ENCODE results near the gene RFTN1. TPM values are rescaled to one million over a fixed set of nuclear protein-coding genes. Genes with fewer than 3 reads are reported as not detected.

The RFTN1 gene
- total and polyA plus RNA-seq, 2 donors from 2014 or later = 15.3 to 34.1 TPM

- Histone ChIP-seq H3K27ac (ENCODE audit: low read depth in 2 of 2, low read length in 2 of 2) (no peak overlapping the region), H3K27me3 (ENCODE audit: control insufficient read depth, insufficient read depth, low read length) (no peaks in the 10 kb centered on the region), H3K4me1 (ENCODE audit: control insufficient read depth in 2 of 3, insufficient read depth in 2 of 3, low read depth in 1 of 3, low read length in 3 of 3) (peaks cover 0 to 3% (median 0%) of the 10 kb centered on the region in 3 donors), H3K9ac (ENCODE audit: low read length in 3 of 3) (no peak overlapping the region), H3K4me3 (ENCODE audit: low read length in 3 of 3) (no peak overlapping the region), H3K36me3 (ENCODE audit: control insufficient read depth in 2 of 3, insufficient read depth in 3 of 3, low read length in 3 of 3) (no peaks in the 10 kb centered on the region), H3K9me3 (ENCODE audit: control insufficient read depth in 2 of 3, insufficient read depth in 1 of 3, low read length in 3 of 3) (no peaks in the 10 kb centered on the region)
- intact Hi-C loops (cut with DNase I) = no loop called here
- TF ChIP-seq CTCF (IDR thresholded peaks at IDR 0.05; ENCODE audit: borderline replicate concordance, extremely low read depth, insufficient read depth) = no peak
- DNase-seq (no peak), FAIRE-seq (no peak)
Observed at GRCh38 chr3:16382845-16383244, 130.7 kb downstream of the RFTN1 start.

GRCh38 chr3:16381426-16381825 is 132.1 kb downstream of the RFTN1 start:
- no peak overlapping the region for H3K27ac ChIP-seq (ENCODE audit: low read depth in 2 of 2, low read length in 2 of 2)
- no peak for TF ChIP-seq CTCF (IDR thresholded peaks at IDR 0.05; ENCODE audit: borderline replicate concordance, extremely low read depth, insufficient read depth)
- H3K4me1 ChIP-seq (ENCODE audit: control insufficient read depth in 2 of 3, insufficient read depth in 2 of 3, low read depth in 1 of 3, low read length in 3 of 3) = no peaks in the 10 kb centered on the region
- no peak for FAIRE-seq
- H3K27me3 ChIP-seq (ENCODE audit: control insufficient read depth, insufficient read depth, low read length) = no peaks in the 10 kb centered on the region
- no peak overlapping the region for H3K4me3 ChIP-seq (ENCODE audit: low read length in 3 of 3)
- intact Hi-C loops (cut with DNase I) = no loop called here
- DNase-seq = no peak
- no peaks in the 10 kb centered on the region for H3K9me3 ChIP-seq (ENCODE audit: control insufficient read depth in 2 of 3, insufficient read depth in 1 of 3, low read length in 3 of 3)
- H3K36me3 ChIP-seq (ENCODE audit: control insufficient read depth in 2 of 3, insufficient read depth in 3 of 3, low read length in 3 of 3) = no peaks in the 10 kb centered on the region
- no peak overlapping the region for H3K9ac ChIP-seq (ENCODE audit: low read length in 3 of 3)

- Histone ChIP-seq H3K9ac (ENCODE audit: low read length in 3 of 3) (no peak overlapping the region), H3K9me3 (ENCODE audit: control insufficient read depth in 2 of 3, insufficient read depth in 1 of 3, low read length in 3 of 3) (no peaks in the 10 kb centered on the region), H3K4me1 (ENCODE audit: control insufficient read depth in 2 of 3, insufficient read depth in 2 of 3, low read depth in 1 of 3, low read length in 3 of 3) (no peaks in the 10 kb centered on the region), H3K27ac (ENCODE audit: low read depth in 2 of 2, low read length in 2 of 2) (no peak overlapping the region), H3K36me3 (ENCODE audit: control insufficient read depth in 2 of 3, insufficient read depth in 3 of 3, low read length in 3 of 3) (no peaks in the 10 kb centered on the region), H3K27me3 (ENCODE audit: control insufficient read depth, insufficient read depth, low read length) (no peaks in the 10 kb centered on the region), H3K4me3 (ENCODE audit: low read length in 3 of 3) (no peak overlapping the region)
- FAIRE-seq (no peak), DNase-seq (no peak)
- TF ChIP-seq CTCF (IDR thresholded peaks at IDR 0.05; ENCODE audit: borderline replicate concordance, extremely low read depth, insufficient read depth) = no peak
- intact Hi-C loops (cut with DNase I) = no loop called here
Observed at GRCh38 chr3:16380421-16380820, 133.1 kb downstream of the RFTN1 start.

GRCh38 chr3:16379838-16380237 is 133.7 kb downstream of the RFTN1 start:
- no peak for DNase-seq
- H3K4me3 ChIP-seq (ENCODE audit: low read length in 3 of 3) = no peak overlapping the region
- no peaks in the 10 kb centered on the region for H3K36me3 ChIP-seq (ENCODE audit: control insufficient read depth in 2 of 3, insufficient read depth in 3 of 3, low read length in 3 of 3)
- no peak for TF ChIP-seq CTCF (IDR thresholded peaks at IDR 0.05; ENCODE audit: borderline replicate concordance, extremely low read depth, insufficient read depth)
- intact Hi-C loops (cut with DNase I) = no loop called here
- H3K9ac ChIP-seq (ENCODE audit: low read length in 3 of 3) = no peak overlapping the region
- H3K9me3 ChIP-seq (ENCODE audit: control insufficient read depth in 2 of 3, insufficient read depth in 1 of 3, low read length in 3 of 3) = no peaks in the 10 kb centered on the region
- H3K4me1 ChIP-seq (ENCODE audit: control insufficient read depth in 2 of 3, insufficient read depth in 2 of 3, low read depth in 1 of 3, low read length in 3 of 3) = no peaks in the 10 kb centered on the region
- H3K27ac ChIP-seq (ENCODE audit: low read depth in 2 of 2, low read length in 2 of 2) = no peak overlapping the region
- no peak for FAIRE-seq
- no peaks in the 10 kb centered on the region for H3K27me3 ChIP-seq (ENCODE audit: control insufficient read depth, insufficient read depth, low read length)
